Dedifferentiated amniotic fluid mesenchymal stem cell (primary cell): ENCODE data around the gene RBFOX1.

Experiments used
- DNase-seq: peaks from one replicate; pipeline ENCODE4 v3.0.0-alpha.2; 2016; ENCODE audit errors: extremely low spot score

The RBFOX1 gene

DNA sequence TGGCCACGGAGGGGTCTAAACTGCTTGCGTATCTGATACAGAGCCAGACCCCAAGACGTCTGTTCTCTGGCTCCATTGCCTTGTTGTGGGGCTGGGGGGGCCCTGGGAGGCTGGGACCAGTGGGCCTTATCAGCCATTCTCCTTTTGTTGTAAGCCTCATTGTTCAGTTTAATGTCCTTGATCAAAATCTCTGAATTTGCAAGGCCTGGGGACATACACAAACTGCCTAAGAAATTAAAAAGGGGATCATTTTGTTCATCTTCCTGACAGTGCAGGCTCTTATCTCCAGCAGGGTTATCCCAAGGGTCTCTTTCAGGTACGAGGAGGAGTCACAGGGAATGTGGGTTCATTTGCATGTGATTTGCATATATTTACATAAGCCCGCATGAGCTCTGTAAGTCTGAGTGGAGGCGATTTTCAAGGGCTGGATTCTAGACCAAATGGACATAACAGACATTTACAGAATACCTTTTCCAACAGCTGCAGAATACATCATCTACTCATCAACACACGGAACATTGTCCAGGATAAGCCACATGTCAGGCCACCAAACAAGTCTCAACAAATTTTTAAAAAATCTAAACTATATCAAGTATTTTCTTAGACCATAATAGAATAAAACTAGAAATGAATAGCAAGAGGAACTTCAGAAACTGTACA, 269.8 kb downstream of the RBFOX1 start:
- DNase-seq, result no peak

- no peak for DNase-seq
Measured at GRCh38 chr16:7605812-7606211, 273.2 kb downstream of the RBFOX1 start.

GRCh38 chr16:7612671-7613070, 280.0 kb downstream of the RBFOX1 start:
- DNase-seq, result no peak

DNA sequence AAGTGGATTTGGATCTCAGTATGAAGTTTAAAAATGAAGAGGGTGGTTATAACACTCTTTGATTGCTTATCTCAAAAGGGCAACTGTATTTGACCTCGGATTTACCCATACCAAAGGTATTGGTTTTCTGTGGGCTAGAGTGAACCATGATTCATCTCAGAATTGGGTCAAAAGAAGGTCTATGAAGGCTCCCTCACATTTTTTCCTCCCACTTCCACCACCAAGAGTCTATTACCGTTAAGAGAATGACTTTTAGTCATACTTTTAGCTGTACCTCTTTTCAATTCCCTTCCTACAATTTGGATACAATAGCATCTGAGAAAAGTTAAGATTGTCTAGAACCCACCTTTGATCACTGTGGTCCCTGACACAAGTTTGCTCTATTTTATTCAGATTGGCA, 280.9 kb downstream of the RBFOX1 start:
- no peak for DNase-seq

DNA sequence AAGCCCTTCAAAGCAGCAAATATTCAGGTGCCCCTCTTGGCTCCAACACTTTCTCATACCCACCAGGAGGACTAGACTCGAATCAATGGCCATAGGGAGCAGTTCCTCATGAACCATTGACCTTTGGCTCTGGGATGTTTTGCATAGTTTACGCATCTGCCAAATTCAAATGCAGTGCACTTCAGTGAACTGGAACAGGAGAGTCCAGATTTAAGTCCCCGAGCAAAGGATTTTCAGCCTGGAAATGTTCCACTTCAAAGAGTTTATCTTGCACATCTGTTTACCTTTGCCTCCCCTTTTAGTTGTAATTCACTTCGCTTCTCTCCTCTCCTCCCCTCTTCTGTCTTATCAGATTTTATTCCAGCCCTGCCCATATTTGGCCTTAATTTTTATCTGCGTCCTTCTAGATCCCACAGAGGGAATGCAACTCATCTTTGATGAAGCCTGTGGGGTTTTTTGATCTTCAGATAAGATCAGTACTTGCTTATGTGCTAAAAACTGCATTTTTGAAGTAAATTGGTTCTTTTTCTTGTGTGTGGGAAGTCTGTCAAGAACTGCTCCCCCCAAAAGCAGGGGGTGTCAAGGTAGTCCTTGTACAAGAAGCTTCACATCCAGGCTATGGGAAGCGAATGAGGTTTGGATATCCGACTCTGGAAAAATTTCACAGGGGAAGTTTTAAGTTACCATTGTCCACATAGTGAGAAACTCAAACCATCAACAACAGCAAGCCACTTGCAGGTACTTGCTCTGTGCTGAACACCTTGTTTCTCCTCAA, 281.6 kb downstream of the RBFOX1 start:
- no peak for DNase-seq

DNA sequence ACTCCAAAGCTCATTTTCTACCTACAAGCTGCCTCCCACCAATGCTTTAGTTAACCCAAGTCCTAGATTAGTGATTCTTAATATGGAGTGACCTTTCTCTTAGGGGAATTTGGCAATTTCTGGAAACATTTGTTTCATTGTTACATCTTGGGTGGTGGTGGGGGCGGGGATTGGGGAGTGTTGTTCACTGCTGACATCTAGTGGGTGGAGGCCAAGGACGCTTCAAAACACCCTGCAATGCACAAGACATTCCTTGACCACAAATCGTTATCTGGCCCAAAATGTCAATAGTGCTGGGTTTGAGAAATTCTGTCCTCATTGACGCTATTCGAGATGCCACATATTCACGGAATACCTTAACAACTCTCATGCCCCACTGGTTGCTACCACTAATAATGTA, 282.9 kb downstream of the RBFOX1 start:
- DNase-seq, result no peak

DNA sequence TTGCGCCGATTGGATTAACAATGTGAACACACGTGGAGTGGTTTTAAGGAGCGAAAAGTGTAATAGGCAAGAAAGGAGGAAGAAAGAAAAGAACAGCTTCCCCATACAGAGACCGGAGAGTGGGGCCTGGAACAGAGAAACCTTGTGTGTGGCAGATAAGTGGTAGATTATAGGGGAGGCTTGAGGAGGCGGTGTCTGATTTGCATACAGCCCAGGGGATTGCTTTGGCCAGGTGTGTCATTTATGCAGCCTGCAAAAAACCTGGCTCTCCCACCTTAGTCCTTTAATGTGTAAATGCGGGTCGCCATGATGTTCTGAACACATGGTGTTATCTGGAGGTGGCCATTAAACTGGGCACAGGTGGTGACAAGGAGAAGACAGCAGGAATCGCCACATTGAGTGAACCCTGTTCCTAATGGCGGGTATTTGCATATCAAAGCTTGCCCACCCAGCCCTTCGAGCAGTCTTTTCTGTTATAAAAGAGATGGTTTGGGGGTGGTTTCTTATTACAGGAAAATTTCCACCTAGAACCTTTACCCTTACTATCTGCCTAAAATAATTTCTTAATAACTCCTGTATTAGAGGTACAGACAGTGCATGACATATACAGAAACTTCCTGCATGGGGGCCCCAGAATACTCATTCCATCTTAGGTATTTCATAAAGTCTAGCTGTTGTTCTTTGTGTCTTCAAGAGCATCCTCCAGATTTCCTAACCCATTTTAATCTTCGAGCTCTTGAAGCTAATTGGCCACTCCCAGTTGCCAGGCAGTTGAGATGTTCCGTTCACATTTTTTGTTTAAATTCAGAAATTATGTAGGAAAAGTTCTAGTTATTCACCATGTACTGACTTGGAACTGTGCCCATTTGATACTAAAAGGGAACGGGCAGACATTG, 292.5 kb downstream of the RBFOX1 start:
- no peak for DNase-seq

DNA sequence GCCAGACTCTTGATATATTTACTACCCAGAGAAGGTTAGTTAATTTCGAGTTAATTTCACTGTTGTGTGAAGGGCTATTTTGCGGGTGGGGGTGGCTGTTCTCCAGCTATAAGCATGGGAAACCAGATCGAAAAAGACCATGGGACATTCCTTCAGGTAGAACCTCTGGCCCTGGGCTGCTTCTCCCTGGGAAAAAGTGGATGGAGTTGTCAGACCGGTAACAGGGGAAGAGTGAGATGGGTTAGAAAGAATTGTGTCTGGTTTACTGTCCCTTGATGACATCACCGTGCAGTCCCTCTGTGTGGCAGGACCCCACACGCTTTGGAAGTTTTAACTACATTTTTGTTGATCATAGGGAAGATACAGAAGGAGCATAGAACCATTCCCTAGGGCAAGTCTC, 296.3 kb downstream of the RBFOX1 start:
- DNase-seq, result no peak

DNA sequence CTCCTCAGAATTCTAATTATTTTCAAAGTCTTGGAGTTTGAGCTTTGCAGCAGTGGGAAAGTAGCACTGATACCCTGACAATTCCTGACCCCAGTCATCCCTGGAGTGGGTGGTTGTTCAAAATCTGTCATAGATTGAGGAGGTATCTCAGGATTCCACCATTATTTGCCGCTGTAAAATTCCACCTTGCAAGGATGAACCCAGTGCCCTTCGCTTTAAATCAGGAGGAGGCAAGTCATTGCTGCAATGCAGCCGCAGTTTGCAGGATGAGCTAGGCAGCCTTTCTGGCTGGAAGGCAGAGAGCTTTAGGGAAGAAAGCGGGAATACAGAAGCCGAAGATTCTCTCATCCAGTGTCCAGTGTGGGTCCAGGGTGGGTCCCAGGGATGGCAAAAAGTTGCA, 296.9 kb downstream of the RBFOX1 start:
- DNase-seq, result no peak

DNA sequence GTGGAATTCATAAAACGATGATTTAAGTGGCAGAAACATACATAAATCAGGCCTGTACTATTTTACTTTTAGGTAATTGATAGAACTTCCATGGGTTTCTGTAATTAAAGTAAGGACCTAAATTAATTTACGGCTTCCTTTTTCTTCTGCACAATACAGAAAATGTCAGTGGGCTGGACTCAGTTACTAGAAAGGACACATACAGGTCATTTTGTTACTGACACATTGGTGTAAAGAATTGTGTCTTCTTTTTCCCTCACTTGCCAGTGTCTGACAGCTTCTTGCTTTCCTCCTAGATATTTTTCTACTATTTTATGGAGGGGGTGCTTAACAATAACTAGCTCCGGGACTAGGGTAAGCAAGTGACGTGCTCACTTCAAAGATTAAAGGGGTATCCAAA, 304.8 kb downstream of the RBFOX1 start:
- no peak for DNase-seq

- no peak for DNase-seq
Measured at GRCh38 chr16:7638306-7638705, 305.7 kb downstream of the RBFOX1 start.

GRCh38 chr16:7640334-7640733, 307.7 kb downstream of the RBFOX1 start:
- no peak for DNase-seq

GRCh38 chr16:7644176-7644575, 311.5 kb downstream of the RBFOX1 start:
- DNase-seq, result no peak

GRCh38 chr16:7644811-7645210, 312.2 kb downstream of the RBFOX1 start:
- no peak for DNase-seq

- no peak for DNase-seq
Measured at GRCh38 chr16:7646821-7647500, 314.3 kb downstream of the RBFOX1 start.

DNA sequence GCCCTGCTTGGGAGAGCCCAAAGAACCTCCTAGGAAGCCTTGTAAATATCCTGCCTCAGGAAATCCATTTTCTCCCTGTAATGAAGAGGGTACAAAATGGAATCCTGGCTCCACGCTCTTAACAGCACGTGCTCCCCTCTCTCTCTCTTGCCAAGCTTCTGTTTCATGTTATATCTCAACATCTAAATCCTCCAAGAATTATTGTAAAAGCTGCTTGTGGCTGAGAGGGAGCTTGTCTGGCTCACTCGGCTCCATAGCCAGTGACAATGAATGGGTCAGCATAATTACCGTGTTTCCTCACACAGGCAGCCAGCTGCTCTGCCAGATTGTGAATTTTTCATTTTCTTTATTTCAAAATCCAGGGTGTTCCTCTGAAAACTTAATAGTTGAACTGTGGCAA, 317.8 kb downstream of the RBFOX1 start:
- DNase-seq, result no peak

GRCh38 chr16:7651803-7652570, 319.3 kb downstream of the RBFOX1 start:
- no peak for DNase-seq

DNA sequence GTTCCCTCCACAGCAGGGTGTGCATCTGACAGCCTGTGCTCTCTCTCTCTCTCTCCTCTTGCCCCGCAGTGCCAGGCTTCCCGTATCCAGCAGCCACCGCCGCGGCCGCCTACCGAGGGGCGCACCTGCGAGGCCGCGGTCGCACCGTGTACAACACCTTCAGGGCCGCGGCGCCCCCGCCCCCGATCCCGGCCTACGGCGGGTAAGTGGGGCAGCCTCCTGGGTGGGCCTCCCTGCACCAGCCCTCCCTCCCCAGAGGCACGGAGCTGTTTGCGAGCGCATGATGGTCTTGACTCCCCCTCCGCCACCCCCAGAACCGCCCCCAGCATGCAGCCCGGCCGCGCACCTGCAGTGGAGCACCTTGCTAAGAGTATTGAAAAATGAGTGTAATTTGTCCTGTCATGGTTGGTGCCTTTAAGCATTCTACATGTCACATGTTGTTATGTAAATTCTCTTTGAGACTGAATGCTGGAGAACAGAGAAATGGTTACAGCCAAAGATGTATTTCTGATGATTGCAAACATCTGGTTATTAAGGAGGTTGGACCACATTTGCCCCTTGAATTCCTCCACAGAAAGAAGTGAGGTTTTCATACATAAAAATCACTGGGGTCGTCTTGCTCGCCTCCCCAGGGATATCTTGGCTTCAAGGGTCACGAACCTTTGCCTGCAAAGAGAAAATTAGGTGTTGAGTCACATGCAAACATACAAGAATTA, 321.3 kb downstream of the RBFOX1 start:
- no peak for DNase-seq

DNA sequence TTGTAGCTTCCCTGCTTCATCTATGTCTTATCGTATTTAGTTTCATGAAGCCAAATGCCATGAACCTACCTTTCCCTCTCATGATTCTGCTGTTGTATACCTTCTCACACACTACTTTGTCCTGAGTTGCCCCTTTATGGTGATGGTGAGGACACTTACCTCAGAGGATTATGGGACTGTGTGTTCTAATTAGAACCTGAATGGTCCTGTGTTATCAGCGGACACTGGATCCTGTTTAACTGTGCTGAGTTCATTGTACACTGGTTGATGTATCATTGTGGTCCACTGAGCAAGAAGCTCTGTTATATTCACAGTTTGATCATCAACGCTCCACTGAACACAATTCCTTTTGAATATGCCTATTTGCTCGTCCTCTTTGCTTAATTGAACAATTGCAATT, 343.0 kb downstream of the RBFOX1 start:
- no peak for DNase-seq

DNA sequence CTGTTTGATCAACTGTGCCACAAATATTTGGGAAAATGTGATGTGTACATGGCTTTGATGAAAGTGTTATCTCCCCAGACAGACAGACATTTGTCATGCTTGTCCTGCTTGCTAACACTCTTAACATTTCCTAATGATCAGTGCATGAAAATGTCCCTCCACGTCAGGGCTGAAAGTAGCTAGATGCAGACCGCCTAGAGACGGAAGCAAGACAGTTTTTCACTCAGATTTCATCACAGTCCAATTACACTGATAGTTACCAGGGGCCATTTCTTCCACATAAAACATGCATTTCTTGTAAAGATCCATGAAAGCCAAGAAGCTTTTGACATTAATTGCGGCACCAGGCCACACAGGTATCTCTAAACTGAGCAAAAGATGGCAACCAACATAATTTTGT, 347.7 kb downstream of the RBFOX1 start:
- DNase-seq, result no peak

GRCh38 chr16:7688811-7689210, 356.2 kb downstream of the RBFOX1 start:
- DNase-seq, result no peak
